ENCODE measurements around the gene ZNF385D. TPM values are rescaled to one million over a fixed set of nuclear protein-coding genes. Genes with fewer than 3 reads are reported as not detected.

Gene ZNF385D
- total RNA-seq, 2 experiments from 2014 or later = not detected

DNA sequence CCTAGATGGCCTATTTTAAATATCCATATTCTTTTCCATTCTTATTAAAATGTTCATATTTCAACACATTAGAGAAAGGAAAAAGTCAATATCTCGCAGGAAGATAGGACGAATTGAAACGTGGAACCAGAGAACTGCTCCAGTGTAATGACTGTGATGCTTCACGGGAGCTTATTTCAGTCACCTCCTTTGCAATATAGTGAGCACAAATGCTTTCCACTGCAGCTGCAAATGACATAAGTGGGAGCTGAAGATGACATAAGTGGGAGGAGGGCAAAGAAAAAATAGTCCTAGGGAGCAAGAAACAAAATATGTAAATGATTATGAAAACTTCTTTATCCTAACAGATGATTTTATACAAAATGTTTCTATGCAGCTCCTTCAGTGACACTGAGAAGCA, 324.1 kb downstream of the ZNF385D start:
- no peaks in the 10 kb centered on the region for H3K36me3 Mint-ChIP-seq (ENCODE audit: low read depth)
- CTCF ChIA-PET = no interaction called here
- H3K27ac Mint-ChIP-seq = no peak overlapping the region
- no peaks in the 10 kb centered on the region for H3K27me3 Mint-ChIP-seq (ENCODE audit: low read depth)
- H3K4me1 Mint-ChIP-seq (ENCODE audit: low read depth) = no peaks in the 10 kb centered on the region
- peaks cover 4% of the 10 kb centered on the region for H3K9me3 Mint-ChIP-seq
- intact Hi-C loops (cut with micrococcal nuclease) = no loop called here
- DNase-seq = no peak
- no peak overlapping the region for H3K4me3 Mint-ChIP-seq

DNA sequence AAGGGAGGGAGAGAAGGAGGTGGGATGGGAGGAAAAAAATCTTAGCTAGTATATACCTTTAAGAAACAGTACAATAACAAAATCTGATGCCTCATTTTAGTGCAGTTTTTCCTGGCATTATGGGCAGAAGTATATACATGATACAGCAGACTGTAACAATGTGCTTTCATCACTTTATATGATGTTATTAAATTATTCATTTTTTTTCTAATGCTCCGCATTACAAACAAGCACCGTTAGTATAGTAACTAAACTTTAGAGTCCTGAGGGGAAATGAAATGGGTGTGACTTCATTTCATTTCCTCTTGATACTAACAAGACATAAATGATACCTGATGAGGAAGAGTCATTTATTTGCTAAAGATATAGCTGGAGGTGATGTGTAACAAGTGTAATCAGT, 325.3 kb downstream of the ZNF385D start:
- H3K36me3 Mint-ChIP-seq (ENCODE audit: low read depth) = no peaks in the 10 kb centered on the region
- H3K9me3 Mint-ChIP-seq = peaks cover 5% of the 10 kb centered on the region
- DNase-seq = no peak
- intact Hi-C loops (cut with micrococcal nuclease) = no loop called here
- H3K4me3 Mint-ChIP-seq = no peak overlapping the region
- no peaks in the 10 kb centered on the region for H3K4me1 Mint-ChIP-seq (ENCODE audit: low read depth)
- CTCF ChIA-PET = no interaction called here
- H3K27me3 Mint-ChIP-seq (ENCODE audit: low read depth) = no peaks in the 10 kb centered on the region
- H3K27ac Mint-ChIP-seq = no peak overlapping the region

DNA sequence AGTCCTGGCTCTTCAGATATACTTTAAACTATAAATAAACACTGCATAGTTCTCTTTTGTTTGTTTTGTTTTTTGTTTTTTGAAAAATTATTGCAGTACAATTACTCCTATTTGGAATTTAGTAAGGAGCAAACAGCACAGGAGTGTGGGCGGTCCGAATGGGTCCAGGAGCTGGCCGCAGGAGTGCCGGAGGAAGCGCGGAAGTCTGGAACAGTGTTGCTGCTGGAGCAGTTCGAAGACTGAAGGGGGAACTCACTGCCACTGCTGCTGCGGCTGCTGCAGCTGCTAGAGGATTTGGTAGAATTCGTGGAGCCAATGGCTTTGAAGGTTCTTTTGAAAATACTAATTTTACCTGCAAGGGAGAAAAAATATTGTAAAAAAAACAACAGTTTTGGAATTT, 329.9 kb downstream of the ZNF385D start:
- H3K4me3 Mint-ChIP-seq = no peak overlapping the region
- peaks cover 7% of the 10 kb centered on the region for H3K9me3 Mint-ChIP-seq
- no peaks in the 10 kb centered on the region for H3K4me1 Mint-ChIP-seq (ENCODE audit: low read depth)
- peaks cover 1% of the 10 kb centered on the region for H3K36me3 Mint-ChIP-seq (ENCODE audit: low read depth)
- H3K27ac Mint-ChIP-seq = no peak overlapping the region
- intact Hi-C loops (cut with micrococcal nuclease) = no loop called here
- DNase-seq = no peak
- no peaks in the 10 kb centered on the region for H3K27me3 Mint-ChIP-seq (ENCODE audit: low read depth)
- CTCF ChIA-PET = no interaction called here

DNA sequence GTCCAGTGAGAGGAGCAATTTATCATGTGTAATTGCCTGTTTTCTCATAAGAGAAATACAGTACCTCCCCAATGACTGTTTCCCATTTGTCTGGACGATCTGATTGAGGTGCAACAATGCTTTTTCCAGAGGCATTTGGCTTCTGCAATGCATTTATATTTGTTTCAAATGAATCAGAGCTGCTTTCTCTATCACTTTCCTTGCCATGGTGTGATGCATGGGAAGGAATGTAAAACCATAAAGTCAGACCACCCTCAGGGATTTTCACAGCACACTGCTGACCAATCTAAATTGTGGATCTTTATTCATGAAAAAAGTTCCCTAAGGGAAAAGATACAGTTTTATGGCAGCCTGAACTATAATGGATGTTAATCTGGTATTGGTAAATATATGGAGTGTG, 333.0 kb downstream of the ZNF385D start:
- Mint-ChIP-seq H3K36me3 (ENCODE audit: low read depth) (peaks cover 1% of the 10 kb centered on the region), H3K27me3 (ENCODE audit: low read depth) (no peaks in the 10 kb centered on the region), H3K4me1 (ENCODE audit: low read depth) (no peaks in the 10 kb centered on the region), H3K4me3 (no peak overlapping the region), H3K9me3 (peaks cover 4% of the 10 kb centered on the region), H3K27ac (no peak overlapping the region)
- intact Hi-C loops (cut with micrococcal nuclease) = no loop called here
- CTCF ChIA-PET = no interaction called here
- DNase-seq = no peak

DNA sequence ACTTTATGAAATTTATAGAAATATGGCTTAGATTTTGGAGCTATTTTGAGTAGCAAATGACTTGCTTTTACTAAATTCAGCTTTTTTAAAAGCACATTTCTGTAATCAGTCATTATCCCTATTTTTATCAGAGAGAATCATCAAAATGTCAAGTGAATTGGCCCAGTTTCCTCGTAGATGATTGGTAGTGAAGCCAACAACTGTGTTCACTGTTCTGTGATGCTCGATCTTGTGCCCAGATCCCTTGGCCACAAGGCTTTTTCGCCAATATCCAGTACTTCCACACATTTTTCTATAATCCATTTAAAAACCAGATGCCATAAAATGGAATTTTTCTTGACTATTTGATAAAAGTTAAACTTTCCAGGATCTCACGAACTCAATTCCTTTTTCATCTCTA, 336.5 kb downstream of the ZNF385D start:
- DNase-seq = no peak
- Mint-ChIP-seq H3K36me3 (ENCODE audit: low read depth) (peaks cover 1% of the 10 kb centered on the region), H3K27ac (no peak overlapping the region), H3K9me3 (peaks cover 2% of the 10 kb centered on the region), H3K4me1 (ENCODE audit: low read depth) (no peaks in the 10 kb centered on the region), H3K27me3 (ENCODE audit: low read depth) (no peaks in the 10 kb centered on the region), H3K4me3 (no peak overlapping the region)
- intact Hi-C loops (cut with micrococcal nuclease) = no loop called here
- CTCF ChIA-PET = interaction anchor here (0.7 kb wide), 1 partner anchor 20 kb away, joined by 3 read pairs; no protein-coding TSS in a partner anchor

DNA sequence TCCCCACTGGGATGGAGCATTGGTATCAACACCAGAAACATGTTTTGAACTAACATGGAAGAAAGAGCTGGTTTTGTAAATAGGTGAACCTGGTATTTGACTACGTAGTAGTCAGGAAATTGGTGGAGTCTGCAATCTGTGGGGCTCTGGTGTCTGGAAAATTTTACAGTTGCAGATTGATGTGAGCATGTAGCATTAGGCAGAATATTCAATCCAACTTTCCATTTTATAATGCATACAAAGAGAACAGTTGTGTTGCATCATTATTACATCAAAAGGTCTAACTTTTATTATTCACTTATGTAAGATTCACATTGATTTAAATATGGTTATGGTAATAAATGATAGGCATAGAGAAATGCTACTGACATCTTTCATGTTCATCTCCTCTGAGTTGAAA, 340.0 kb downstream of the ZNF385D start:
- Mint-ChIP-seq H3K27ac (no peak overlapping the region), H3K27me3 (ENCODE audit: low read depth) (no peaks in the 10 kb centered on the region), H3K36me3 (ENCODE audit: low read depth) (no peaks in the 10 kb centered on the region), H3K4me3 (no peak overlapping the region), H3K9me3 (peaks cover 4% of the 10 kb centered on the region), H3K4me1 (ENCODE audit: low read depth) (no peaks in the 10 kb centered on the region)
- CTCF ChIA-PET = no interaction called here
- no peak for DNase-seq
- intact Hi-C loops (cut with micrococcal nuclease) = no loop called here

DNA sequence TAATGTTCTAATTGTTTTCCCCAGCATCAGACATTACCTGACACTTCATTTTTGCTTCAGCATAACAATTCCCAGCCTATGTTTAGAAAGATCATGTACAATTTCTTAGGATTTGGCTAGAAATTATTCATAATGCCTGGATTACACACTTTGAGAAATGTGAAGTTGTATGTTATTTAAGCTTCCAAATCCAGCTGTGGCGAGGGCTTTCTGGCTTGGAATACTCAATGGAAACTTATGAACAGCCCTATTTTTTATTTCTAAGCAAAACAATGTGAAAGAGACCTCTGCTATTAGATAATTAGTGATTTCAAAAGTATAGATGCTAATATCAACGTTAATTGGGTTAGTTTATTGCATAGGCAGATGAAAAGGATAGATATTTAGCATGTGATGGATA, 341.6 kb downstream of the ZNF385D start:
- CTCF ChIA-PET = no interaction called here
- no peak for DNase-seq
- H3K4me1 Mint-ChIP-seq (ENCODE audit: low read depth) = no peaks in the 10 kb centered on the region
- H3K9me3 Mint-ChIP-seq = peaks cover 12% of the 10 kb centered on the region
- no peak overlapping the region for H3K27ac Mint-ChIP-seq
- H3K4me3 Mint-ChIP-seq = no peak overlapping the region
- no peaks in the 10 kb centered on the region for H3K36me3 Mint-ChIP-seq (ENCODE audit: low read depth)
- H3K27me3 Mint-ChIP-seq (ENCODE audit: low read depth) = no peaks in the 10 kb centered on the region
- intact Hi-C loops (cut with micrococcal nuclease) = no loop called here

DNA sequence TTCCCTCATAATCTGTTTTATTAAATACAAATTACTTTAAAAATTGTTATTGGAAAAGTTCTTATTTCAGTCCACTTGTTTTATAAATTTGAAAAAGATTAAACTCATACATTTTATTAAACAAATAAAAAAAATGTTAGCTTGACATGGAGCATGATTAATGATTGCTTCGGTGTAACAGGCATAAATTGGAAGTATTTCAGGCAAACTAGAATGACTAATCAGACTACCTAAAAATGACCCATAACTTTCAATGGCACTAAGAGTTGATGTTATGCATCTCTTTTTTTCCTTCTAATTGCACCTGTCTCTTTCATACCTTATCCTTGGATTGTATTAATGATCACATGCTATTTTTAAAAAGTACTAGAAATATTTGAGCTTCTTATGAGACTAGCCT, 343.3 kb downstream of the ZNF385D start:
- no peaks in the 10 kb centered on the region for H3K36me3 Mint-ChIP-seq (ENCODE audit: low read depth)
- no peak overlapping the region for H3K27ac Mint-ChIP-seq
- H3K4me1 Mint-ChIP-seq (ENCODE audit: low read depth) = no peaks in the 10 kb centered on the region
- DNase-seq = no peak
- intact Hi-C loops (cut with micrococcal nuclease) = no loop called here
- H3K4me3 Mint-ChIP-seq = no peak overlapping the region
- H3K27me3 Mint-ChIP-seq (ENCODE audit: low read depth) = no peaks in the 10 kb centered on the region
- CTCF ChIA-PET = no interaction called here
- H3K9me3 Mint-ChIP-seq = peaks cover 13% of the 10 kb centered on the region

DNA sequence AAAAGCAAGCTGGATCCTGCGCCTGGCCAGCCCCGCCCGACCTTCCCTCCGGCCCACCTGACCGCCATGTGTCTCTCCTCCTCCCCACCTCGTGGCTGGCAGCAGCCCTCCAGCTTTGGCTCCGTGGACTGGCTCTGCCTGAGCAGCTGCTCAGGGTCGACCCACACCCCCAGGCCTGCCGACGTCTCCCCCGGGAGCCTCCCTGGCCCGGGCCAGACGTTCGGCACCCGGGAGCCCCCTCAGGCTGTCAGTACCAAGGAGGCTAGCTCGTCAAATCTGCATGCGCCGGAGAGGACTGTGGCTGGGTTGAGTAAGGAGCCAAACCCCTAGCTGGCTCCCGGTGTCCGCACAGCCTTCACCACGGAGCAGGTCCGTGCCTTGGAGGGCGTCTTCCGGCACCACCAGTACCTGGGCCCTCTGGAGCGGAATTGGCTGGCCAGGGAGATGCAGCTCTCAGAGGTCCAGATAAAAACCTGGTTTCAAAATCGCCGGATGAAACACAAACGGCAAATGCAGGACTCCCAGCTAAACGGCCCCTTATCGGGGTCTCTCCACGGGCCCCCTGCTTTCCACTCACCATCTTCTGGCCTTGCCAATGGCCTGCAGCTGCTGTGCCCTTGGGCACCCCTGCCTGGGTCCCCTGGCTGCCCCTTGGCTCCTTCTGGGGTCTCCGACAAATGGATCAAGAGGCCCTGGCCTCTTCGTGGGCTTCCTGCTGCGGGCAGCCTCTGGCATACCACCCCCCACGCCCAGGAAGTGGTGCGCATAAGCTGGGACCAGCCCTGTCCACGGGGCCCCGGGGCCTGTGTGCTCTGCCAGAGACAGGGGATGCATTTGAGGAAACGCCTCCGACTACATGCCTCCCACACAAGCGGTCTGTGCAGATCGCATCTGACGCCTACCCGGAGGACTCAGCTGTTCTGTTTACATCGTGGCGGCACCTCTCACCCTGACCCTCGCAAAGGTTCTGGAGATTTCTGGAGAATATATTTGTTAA, 345.0 kb downstream of the ZNF385D start:
- intact Hi-C loops (cut with micrococcal nuclease) = no loop called here
- Mint-ChIP-seq H3K9me3 (peaks cover 15% of the 10 kb centered on the region), H3K4me1 (ENCODE audit: low read depth) (no peaks in the 10 kb centered on the region), H3K27me3 (ENCODE audit: low read depth) (no peaks in the 10 kb centered on the region), H3K4me3 (no peak overlapping the region), H3K27ac (no peak overlapping the region), H3K36me3 (ENCODE audit: low read depth) (no peaks in the 10 kb centered on the region)
- DNase-seq = no peak
- CTCF ChIA-PET = interaction anchor here (0.6 to 0.7 kb wide), 2 partner anchors 19 to 1475 kb away, joined by 3 read pairs; no protein-coding TSS in a partner anchor

DNA sequence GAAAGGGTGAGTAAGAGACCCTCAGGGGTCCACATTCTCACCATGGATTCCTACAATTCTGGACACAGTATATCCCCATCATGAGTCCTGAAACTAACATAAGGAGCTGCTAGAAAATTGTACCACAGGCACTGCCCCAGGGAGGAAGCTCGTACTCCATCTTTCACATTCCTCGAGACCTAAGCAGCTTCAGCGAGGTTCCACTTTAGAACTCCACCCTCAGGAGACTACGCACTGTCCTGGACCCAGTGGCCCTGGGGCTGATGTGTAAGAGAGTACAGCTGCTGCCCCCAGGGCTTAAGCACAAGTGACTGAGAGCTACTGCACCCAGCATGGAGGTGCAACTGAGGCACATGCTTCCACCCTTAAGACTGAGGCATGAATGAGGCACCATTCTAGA, 352.5 kb downstream of the ZNF385D start:
- no peak for DNase-seq
- Mint-ChIP-seq H3K36me3 (ENCODE audit: low read depth) (no peaks in the 10 kb centered on the region), H3K4me1 (ENCODE audit: low read depth) (no peaks in the 10 kb centered on the region), H3K9me3 (peaks cover 5% of the 10 kb centered on the region), H3K4me3 (no peak overlapping the region), H3K27ac (no peak overlapping the region), H3K27me3 (ENCODE audit: low read depth) (no peaks in the 10 kb centered on the region)
- intact Hi-C loops (cut with micrococcal nuclease) = no loop called here
- CTCF ChIA-PET = no interaction called here

DNA sequence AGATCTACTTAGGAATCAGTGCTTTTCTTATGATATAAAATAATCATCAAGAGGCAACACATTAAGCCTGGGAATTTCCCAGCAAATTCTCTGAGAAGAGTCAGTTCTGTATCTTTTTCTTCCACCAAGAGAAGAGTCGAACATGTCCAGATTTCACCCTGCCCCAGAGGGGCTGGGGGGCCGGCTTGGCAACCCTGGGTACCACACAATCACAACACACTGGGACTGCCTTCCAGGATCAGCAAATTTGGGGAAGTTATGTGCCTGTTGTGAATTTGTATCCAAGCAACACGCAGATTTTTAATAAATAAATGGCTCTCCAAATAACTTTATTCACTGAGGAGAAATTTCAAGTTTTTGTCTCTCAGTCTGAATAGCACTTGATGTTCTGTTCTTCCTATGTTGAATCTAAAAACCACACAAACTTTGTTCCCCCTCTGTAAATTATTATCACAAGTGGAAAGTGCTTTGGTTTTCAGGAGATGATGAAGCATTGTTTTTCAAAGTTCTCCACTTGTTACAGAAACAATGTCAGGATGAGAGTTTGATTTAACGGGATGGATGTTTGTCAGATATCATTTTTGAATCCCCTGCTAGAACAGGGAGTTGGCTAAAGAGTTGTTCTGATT, 357.2 kb downstream of the ZNF385D start:
- no peak overlapping the region for H3K27ac Mint-ChIP-seq
- H3K27me3 Mint-ChIP-seq (ENCODE audit: low read depth) = no peaks in the 10 kb centered on the region
- H3K4me1 Mint-ChIP-seq (ENCODE audit: low read depth) = no peaks in the 10 kb centered on the region
- CTCF ChIA-PET = no interaction called here
- no peak for DNase-seq
- H3K9me3 Mint-ChIP-seq = no peaks in the 10 kb centered on the region
- no peak overlapping the region for H3K4me3 Mint-ChIP-seq
- intact Hi-C loops (cut with micrococcal nuclease) = no loop called here
- H3K36me3 Mint-ChIP-seq (ENCODE audit: low read depth) = no peaks in the 10 kb centered on the region

DNA sequence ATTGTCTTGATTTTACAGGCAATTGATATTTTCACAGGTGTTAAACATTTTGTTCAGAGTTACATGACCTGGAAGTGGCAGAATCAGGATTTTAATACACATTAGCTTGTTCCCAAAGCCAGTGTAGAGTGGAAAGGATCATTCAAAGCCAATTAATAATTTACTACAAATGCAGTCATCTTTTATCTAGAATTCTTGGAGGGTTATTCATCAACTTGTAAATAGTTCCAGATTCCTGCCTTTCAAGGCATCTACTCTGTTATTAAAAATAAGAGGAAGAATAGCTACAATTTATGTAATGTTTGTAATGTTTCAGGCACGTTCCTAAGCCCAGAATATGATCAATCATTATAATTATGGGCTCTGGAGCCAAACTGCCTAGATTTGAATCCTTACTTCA, 358.5 kb downstream of the ZNF385D start:
- H3K4me3 Mint-ChIP-seq = no peak overlapping the region
- H3K27me3 Mint-ChIP-seq (ENCODE audit: low read depth) = no peaks in the 10 kb centered on the region
- intact Hi-C loops (cut with micrococcal nuclease) = no loop called here
- H3K27ac Mint-ChIP-seq = no peak overlapping the region
- no peak for DNase-seq
- CTCF ChIA-PET = no interaction called here
- H3K36me3 Mint-ChIP-seq (ENCODE audit: low read depth) = no peaks in the 10 kb centered on the region
- no peaks in the 10 kb centered on the region for H3K4me1 Mint-ChIP-seq (ENCODE audit: low read depth)
- H3K9me3 Mint-ChIP-seq = peaks cover 2% of the 10 kb centered on the region

DNA sequence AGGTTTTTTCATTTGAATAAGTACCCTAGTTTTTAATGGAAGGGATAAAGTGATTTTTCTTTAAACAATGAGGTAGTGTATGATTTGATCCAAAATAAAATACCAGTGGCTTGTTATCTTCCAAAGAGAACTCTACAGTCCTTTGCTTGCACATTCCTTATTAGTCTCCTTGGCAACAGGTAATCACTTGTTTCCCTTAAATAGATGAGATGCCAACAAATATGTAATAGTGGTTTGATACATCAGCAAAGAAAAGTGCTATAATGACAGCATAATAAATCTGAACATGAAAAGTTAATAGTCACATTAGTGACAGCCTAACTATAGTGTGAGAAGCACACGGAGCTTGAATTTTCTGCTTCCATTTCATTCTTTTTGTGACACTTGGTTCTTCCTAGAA, 360.2 kb downstream of the ZNF385D start:
- Mint-ChIP-seq H3K27ac (no peak overlapping the region), H3K4me3 (no peak overlapping the region), H3K36me3 (ENCODE audit: low read depth) (no peaks in the 10 kb centered on the region), H3K27me3 (ENCODE audit: low read depth) (no peaks in the 10 kb centered on the region), H3K4me1 (ENCODE audit: low read depth) (no peaks in the 10 kb centered on the region), H3K9me3 (peaks cover 7% of the 10 kb centered on the region)
- intact Hi-C loops (cut with micrococcal nuclease) = no loop called here
- DNase-seq = no peak
- CTCF ChIA-PET = no interaction called here
